Activated B cell treated with CpG ODN at 0.5 μM for 24 hours (primary cell): Measurements from ENCODE around the gene METTL2A. TPM values are rescaled to one million over a fixed set of nuclear protein-coding genes. Genes with fewer than 3 reads are reported as not detected.
"Not testable (repeated sequence)": the region's sequence is repeated elsewhere in the genome, so short reads cannot be mapped to it uniquely, and the experiment has no call there.

Source experiments
- ATAC-seq: fragments of 200-7000 bp; cut with Tn5 transposase; one replicate; pipeline ENCODE4 v1.10.0; 2021; ENCODE audit warnings: low read depth, mild to moderate bottlenecking, moderate library complexity
- CTCF ChIA-PET: fragments of 350-600 bp; sonication (Branson Sonifier 250); formaldehyde crosslinking; loops from one replicate; lab custom pipeline; 2021; ENCODE audit warnings: antibody characterized with exemption; lab: Charles Lee
- POLR2A ChIA-PET: fragments of 350-600 bp; sonication (Branson Sonifier 250); formaldehyde crosslinking; loops from one replicate; lab custom pipeline; 2021; ENCODE audit warnings: antibody characterized with exemption; lab: Charles Lee
- DNase-seq: peaks from one replicate; pipeline ENCODE4 v3.0.0; 2022
- H3K27ac Mint-ChIP-seq: one replicate; pipeline ENCODE4 v1.8.0; 2020; ENCODE audit warnings: mixed read lengths
- H3K27me3 Mint-ChIP-seq: one replicate; pipeline ENCODE4 v1.8.0; 2021; ENCODE audit warnings: mixed read lengths
- H3K36me3 Mint-ChIP-seq: one replicate; pipeline ENCODE4 v1.8.0; 2021; ENCODE audit warnings: low read depth, mixed read lengths
- H3K4me1 Mint-ChIP-seq: one replicate; pipeline ENCODE4 v1.8.0; 2021; ENCODE audit warnings: mixed read lengths
- H3K4me3 Mint-ChIP-seq: one replicate; pipeline ENCODE4 v1.8.0; 2020; ENCODE audit warnings: mild to moderate bottlenecking, mixed read lengths
- H3K9me3 Mint-ChIP-seq: one replicate; pipeline ENCODE4 v1.8.0; 2020; ENCODE audit warnings: mixed read lengths
- CTCF ChIP-seq: fragments of 200-600 bp; IDR thresholded peaks from one replicate; pipeline ENCODE4 v1.8.0; 2022; ENCODE audit warnings: antibody characterized with exemption, mild to moderate bottlenecking
- intact Hi-C: fragments of 100-400 bp; cut with micrococcal nuclease; formaldehyde crosslinking; loops from one replicate; pipeline ENCODE4 v1.15.1; 2024
- total RNA-seq: library from RNA; stranded (reverse); gene quantifications from 2 replicates; pipeline ENCODE4 v1.2.3, GENCODE V29; 2022

The METTL2A gene
- 21.2 and 23.1 TPM in 2 replicates for total RNA-seq

GRCh38 chr17:62423647-62424461 is at the start of gene METTL2A:
Gene METTL2A (plus strand): TSS chr17:62423897. CDS start chr17:62423903, 6 bp downstream.
- H3K27me3 Mint-ChIP-seq, POLR2A ChIA-PET, CTCF ChIA-PET, H3K9me3 Mint-ChIP-seq: not testable (repeated sequence)
- H3K36me3 Mint-ChIP-seq, result peaks cover 25% of the 10 kb centered on the region
- peak within 1 kb of the TSS; percentile 85 for H3K27ac Mint-ChIP-seq
- H3K4me1 Mint-ChIP-seq, result peaks cover 18% of the 10 kb centered on the region
- DNase-seq, result peak; percentile 74
- intact Hi-C loops, result loop anchor here (2.0 to 5.0 kb wide), 3 partner anchors 55 to 983 kb away; partner anchors contain the start of gene TLK2
- H3K4me3 Mint-ChIP-seq, result peak within 1 kb of the TSS; percentile 98
- ATAC-seq, result peak; percentile 91

- ATAC-seq, result no peak
- Mint-ChIP-seq H3K27ac (no peak within 1 kb of the TSS), H3K9me3 (no peaks in the 10 kb centered on the region), H3K27me3 (peaks cover 9% of the 10 kb centered on the region), H3K36me3 (no peaks in the 10 kb centered on the region), H3K4me1 (no peaks in the 10 kb centered on the region), H3K4me3 (no peak within 1 kb of the TSS)
- POLR2A ChIA-PET, result no interaction called here
- intact Hi-C loops, result no loop called here
- DNase-seq, result no peak
- CTCF ChIA-PET, result no interaction called here
- TF ChIP-seq CTCF, result no peak
Measured at GRCh38 chr17:62380253-62380652, 43.4 kb upstream of the METTL2A start, which contains the start of gene EFCAB3. Gene EFCAB3 (plus strand): TSS chr17:62380553. CDS start chr17:62382980, 2,427 bp downstream.

GRCh38 chr17:62381561-62381960 is 42.1 kb upstream of the METTL2A start:
- no peak overlapping the region for H3K27ac Mint-ChIP-seq
- H3K27me3 Mint-ChIP-seq, result peaks cover 10% of the 10 kb centered on the region
- POLR2A ChIA-PET, result no interaction called here

DNA sequence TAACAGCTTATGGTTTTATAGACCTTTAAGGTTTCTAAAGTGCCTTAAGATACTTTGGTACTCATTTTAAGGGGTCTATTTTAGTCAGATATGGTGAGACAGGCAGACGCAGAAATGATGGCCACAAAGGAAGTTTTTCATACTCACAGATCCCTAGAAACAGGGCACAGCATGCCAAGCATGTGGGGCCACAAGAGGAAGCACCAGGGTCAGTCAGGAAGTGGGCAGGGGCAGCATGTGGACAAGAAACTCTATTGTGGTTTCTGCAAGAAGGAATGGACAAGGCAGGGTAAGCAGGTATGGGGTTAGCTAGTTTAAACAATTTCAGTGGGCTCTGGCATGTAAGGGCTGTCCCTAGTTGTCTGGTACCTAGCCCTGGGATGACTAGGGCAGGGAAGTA is 34.8 kb upstream of the METTL2A start:
- TF ChIP-seq CTCF, result no peak

More at GRCh38 chr17:62381561-62381960, 42.1 kb upstream of the METTL2A start:
- ATAC-seq (no peak), DNase-seq (no peak)
- Mint-ChIP-seq H3K4me3 (no peak overlapping the region), H3K36me3 (no peaks in the 10 kb centered on the region), H3K4me1 (no peaks in the 10 kb centered on the region), H3K9me3 (no peaks in the 10 kb centered on the region)
- no peak for TF ChIP-seq CTCF
- CTCF ChIA-PET, result no interaction called here
- intact Hi-C loops, result no loop called here

GRCh38 chr17:62392908-62393307 is 30.8 kb upstream of the METTL2A start:
- TF ChIP-seq CTCF, result no peak
- Mint-ChIP-seq H3K36me3 (no peaks in the 10 kb centered on the region), H3K27me3 (peaks cover 21% of the 10 kb centered on the region), H3K4me3 (no peak overlapping the region), H3K9me3 (no peaks in the 10 kb centered on the region), H3K27ac (no peak overlapping the region), H3K4me1 (no peaks in the 10 kb centered on the region)
- CTCF ChIA-PET, result no interaction called here
- POLR2A ChIA-PET, result no interaction called here
- intact Hi-C loops, result no loop called here
- ATAC-seq (no peak), DNase-seq (no peak)

More for the DNA sequence above, 34.8 kb upstream of the METTL2A start:
- Mint-ChIP-seq H3K4me3 (no peak overlapping the region), H3K27ac (no peak overlapping the region), H3K9me3 (no peaks in the 10 kb centered on the region), H3K4me1 (no peaks in the 10 kb centered on the region), H3K36me3 (no peaks in the 10 kb centered on the region), H3K27me3 (peaks cover 14% of the 10 kb centered on the region)
- intact Hi-C loops, result no loop called here
- DNase-seq (no peak), ATAC-seq (no peak)
- CTCF ChIA-PET, result no interaction called here
- POLR2A ChIA-PET, result no interaction called here
